Spleen (tissue), 11 donors: ENCODE data around the gene ATF6. TPM values are rescaled to one million over a fixed set of nuclear protein-coding genes. Genes with fewer than 3 reads are reported as not detected.

ENCODE experiments used
- DNase-seq: peaks from one replicate; pipeline ENCODE4 v3.0.0-alpha.2; 2020
- H3K27ac ChIP-seq, 8 donors: fragments of 200-600 bp; sonication (generic) in 7 of 8; 1 replicate in 4 of 8; 2 replicates in 4 of 8; pipeline versions ENCODE4 v1.5.0 to v1.8.0; 2016 to 2021; ENCODE audit warnings: inconsistent platforms in 4 of 8, mild to moderate bottlenecking in 4 of 8, moderate library complexity in 1 of 8
- H3K27me3 ChIP-seq, 7 donors: fragments of 200-600 bp; sonication (generic) in 6 of 7; replicated peaks in 1 of 7; 1 replicate in 4 of 7; 2 replicates in 3 of 7; pipeline versions ENCODE4 v1.5.0 to v1.8.0; 2016 to 2021; ENCODE audit warnings: inconsistent platforms in 3 of 7, mild to moderate bottlenecking in 1 of 7
- H3K36me3 ChIP-seq, 6 donors: fragments of 200-600 bp; sonication (generic) in 5 of 6; 1 replicate in 4 of 6; 2 replicates in 2 of 6; pipeline versions ENCODE4 v1.5.0 to v1.8.0; 2016 to 2021; ENCODE audit warnings: inconsistent platforms in 2 of 6
- H3K4me1 ChIP-seq, 6 donors: fragments of 200-600 bp; sonication (generic) in 5 of 6; 1 replicate in 3 of 6; 2 replicates in 3 of 6; pipeline versions ENCODE4 v1.5.0 to v1.8.0; 2016 to 2021; ENCODE audit warnings: inconsistent platforms in 3 of 6
- H3K4me3 ChIP-seq, 8 donors: fragments of 200-600 bp; sonication (generic) in 7 of 8; 1 replicate in 4 of 8; 2 replicates in 4 of 8; pipeline versions ENCODE4 v1.5.0 to v1.8.0; 2016 to 2021; ENCODE audit warnings: inconsistent platforms in 4 of 8, mild to moderate bottlenecking in 4 of 8, moderate library complexity in 2 of 8
- H3K9me3 ChIP-seq, 8 donors: fragments of 200-600 bp; sonication (generic) in 7 of 8; 1 replicate in 4 of 8; 2 replicates in 4 of 8; pipeline versions ENCODE4 v1.5.0 to v1.8.0; 2016 to 2021; ENCODE audit warnings: inconsistent platforms in 4 of 8
- CTCF ChIP-seq, 11 experiments: fragments of 200-600 bp in 7 of 11; fragments of 450-650 bp in 4 of 11; sonication (generic) in 4 of 11; IDR thresholded peaks in 8 of 11; conservative IDR thresholded peaks in 3 of 11; 1 replicate in 7 of 11; 2 replicates in 4 of 11; pipeline versions ENCODE4 v1.4.0 to v1.8.0; 2016 to 2021; ENCODE audit warnings: antibody characterized with exemption in 11 of 11, inconsistent platforms in 4 of 11, mild to moderate bottlenecking in 1 of 11
- POLR2A ChIP-seq, 3 donors: fragments of 450-650 bp; IDR thresholded peaks; one replicate each; pipeline ENCODE4 v1.5.1; 2017; ENCODE audit warnings: antibody characterized with exemption in 3 of 3, mild to moderate bottlenecking in 1 of 3
- POLR2AphosphoS5 ChIP-seq, 3 donors: sonication (generic); formaldehyde crosslinking; IDR thresholded peaks; one replicate each; pipeline ENCODE4 v1.5.1; 2017; ENCODE audit warnings: antibody characterized with exemption in 3 of 3
- WGBS, 5 donors: extraction: QIAGEN DNeasy Blood & Tissue Kit in 3 of 5; methylation state at CpG; one replicate each; pipeline versions ENCODE4 v1.1.5 to v1.1.7; 2013 to 2018; 5-methylcytosine and 5-hydroxymethylcytosine counted together
- intact Hi-C: fragments of 100-400 bp; cut with DNase I; formaldehyde crosslinking; loops from one replicate; pipeline ENCODE4 v1.15.0; 2023; ENCODE audit warnings: low total_unique reads
- polyA plus RNA-seq, 3 donors: library from polyadenylated mRNA; stranded (reverse); fragments of 200-250 nt; gene quantifications; one replicate each; pipeline ENCODE4 v1.2.1, GENCODE V29; 2013
- total RNA-seq, 7 donors: library from RNA; depleted of rRNA in 3 of 7; stranded (reverse); fragments of >200 nt in 3 of 7; fragmentation: NEBNext Ultra II Directional in 4 of 7; extraction: Animal tissue kit (Norgen Biotek cat#: 25700) in 4 of 7; gene quantifications; one replicate each; pipeline versions ENCODE4 v1.1.0 to v1.2.1, GENCODE V29; 2016 to 2021
- donor health status: healthy with polysubstance abuse.
- donor health status: DM: no; HTN: no; CAD: no; lungs with moderate emphysema.
- donor health status: DM: no; HTN: no; CAD: no.
- donor health status: Bipolar disorder and iron deficiency.
- donor health status: healthy.
- donor health status: DM: no; HTN: no; CAD: no.
- donor health status: DM: yes; HTN: yes; CAD: no.

ATF6 gene
- total and polyA plus RNA-seq, 10 donors: 2.5 to 46.8 (median 33.0) TPM

GRCh38 chr1:161879261-161879660 is 113.1 kb downstream of the ATF6 start:
- TF ChIP-seq CTCF (IDR thresholded peaks at IDR 0.05 in 8 of 11, conservative IDR thresholded peaks at IDR 0.05 in 3 of 11) (no peak), POLR2A (IDR thresholded peaks at IDR 0.05) (no peak), POLR2AphosphoS5 (IDR thresholded peaks at IDR 0.05) (no peak)
- no peak overlapping the region for H3K27ac ChIP-seq
- no peak for DNase-seq
- H3K4me3 ChIP-seq: no peak overlapping the region
- no peaks in the 10 kb centered on the region for H3K4me1 ChIP-seq
- no peaks in the 10 kb centered on the region for H3K27me3 ChIP-seq
- peaks cover 0 to 6% (median 0%) of the 10 kb centered on the region in 6 donors for H3K36me3 ChIP-seq
- H3K9me3 ChIP-seq: no peaks in the 10 kb centered on the region
- WGBS, 5 donors: 94 to 100% (median 97%) methylated on average over 1 of the region's 1 CpG
- intact Hi-C loops: no loop called here

GRCh38 chr1:161884475-161884874 is 118.4 kb downstream of the ATF6 start:
- no peaks in the 10 kb centered on the region for H3K9me3 ChIP-seq
- no peaks in the 10 kb centered on the region for H3K4me1 ChIP-seq
- H3K27me3 ChIP-seq: no peaks in the 10 kb centered on the region
- TF ChIP-seq POLR2A (IDR thresholded peaks at IDR 0.05) (no peak), POLR2AphosphoS5 (IDR thresholded peaks at IDR 0.05) (no peak), CTCF (IDR thresholded peaks at IDR 0.05 in 8 of 11, conservative IDR thresholded peaks at IDR 0.05 in 3 of 11) (no peak)
- WGBS, 5 donors: 92 to 98% (median 97%) methylated on average over 2 of the region's 2 CpGs
- no peak for DNase-seq
- no peak overlapping the region for H3K4me3 ChIP-seq
- intact Hi-C loops: no loop called here
- H3K27ac ChIP-seq: no peak overlapping the region
- H3K36me3 ChIP-seq: peaks cover 0 to 37% (median 14%) of the 10 kb centered on the region in 6 donors

GRCh38 chr1:161885003-161885402 is 118.9 kb downstream of the ATF6 start:
- H3K4me3 ChIP-seq: no peak overlapping the region
- 97 to 100% (median 98%) methylated on average over 1 of the region's 1 CpG for WGBS, 5 donors
- intact Hi-C loops: no loop called here
- H3K36me3 ChIP-seq: peaks cover 0 to 42% (median 15%) of the 10 kb centered on the region in 6 donors
- no peak for DNase-seq
- H3K4me1 ChIP-seq: no peaks in the 10 kb centered on the region
- TF ChIP-seq POLR2A (IDR thresholded peaks at IDR 0.05): no peak
- TF ChIP-seq POLR2AphosphoS5 (IDR thresholded peaks at IDR 0.05): no peak
- no peak for TF ChIP-seq CTCF (IDR thresholded peaks at IDR 0.05 in 8 of 11, conservative IDR thresholded peaks at IDR 0.05 in 3 of 11)
- H3K9me3 ChIP-seq: no peaks in the 10 kb centered on the region
- H3K27me3 ChIP-seq: no peaks in the 10 kb centered on the region
- H3K27ac ChIP-seq: no peak overlapping the region

GRCh38 chr1:161885759-161886158 is 119.6 kb downstream of the ATF6 start:
- Histone ChIP-seq H3K4me1 (no peaks in the 10 kb centered on the region), H3K9me3 (no peaks in the 10 kb centered on the region)
- no peak for TF ChIP-seq POLR2A (IDR thresholded peaks at IDR 0.05)
- TF ChIP-seq POLR2AphosphoS5 (IDR thresholded peaks at IDR 0.05): no peak
- no peak for TF ChIP-seq CTCF (IDR thresholded peaks at IDR 0.05 in 8 of 11, conservative IDR thresholded peaks at IDR 0.05 in 3 of 11)

More at GRCh38 chr1:161885759-161886158, 119.6 kb downstream of the ATF6 start:
- intact Hi-C loops: no loop called here
- no peak for DNase-seq
- Histone ChIP-seq H3K4me3 (no peak overlapping the region), H3K36me3 (peaks cover 0 to 50% (median 18%) of the 10 kb centered on the region in 6 donors), H3K27me3 (no peaks in the 10 kb centered on the region), H3K27ac (no peak overlapping the region)
- 94 to 100% (median 97%) methylated on average over 1 of the region's 1 CpG for WGBS, 5 donors
